Osteocyte (in vitro differentiated cells): ENCODE measurements around the gene SKAP1. TPM values are rescaled to one million over a fixed set of nuclear protein-coding genes. Genes with fewer than 3 reads are reported as not detected.

ENCODE experiments used
- DNase-seq: peaks from one replicate; pipeline ENCODE4 v3.0.0; 2021; ENCODE audit warnings: mixed read lengths; ENCODE audit not compliant: unreplicated experiment; ENCODE audit errors: extremely low spot score
- H3K27ac Mint-ChIP-seq: one replicate; pipeline ENCODE4 v1.8.0; 2021; ENCODE audit warnings: mild to moderate bottlenecking, mixed read lengths; ENCODE audit not compliant: unreplicated experiment
- H3K27me3 Mint-ChIP-seq: one replicate; pipeline ENCODE4 v1.8.0; 2021; ENCODE audit warnings: mixed read lengths; ENCODE audit not compliant: unreplicated experiment
- H3K36me3 Mint-ChIP-seq: one replicate; pipeline ENCODE4 v1.8.0; 2021; ENCODE audit warnings: mixed read lengths; ENCODE audit not compliant: unreplicated experiment
- H3K4me1 Mint-ChIP-seq: one replicate; pipeline ENCODE4 v1.8.0; 2021; ENCODE audit warnings: mixed read lengths; ENCODE audit not compliant: unreplicated experiment
- H3K4me3 Mint-ChIP-seq: one replicate; pipeline ENCODE4 v1.8.0; 2021; ENCODE audit warnings: mild to moderate bottlenecking, moderate library complexity, mixed read lengths; ENCODE audit not compliant: unreplicated experiment
- H3K9me3 Mint-ChIP-seq: one replicate; pipeline ENCODE4 v1.8.0; 2021; ENCODE audit warnings: mixed read lengths; ENCODE audit not compliant: unreplicated experiment
- total RNA-seq: library from RNA; stranded (reverse); gene quantifications from 2 replicates; pipeline ENCODE4 v1.2.1, GENCODE V29; 2021
- TF ChIP-seq, protein P1 (sequence below): fragments of 200-600 bp; sonication (generic); IDR thresholded peaks from 2 replicates; pipeline ENCODE4 v1.5.0; 2021; ENCODE audit warnings: antibody characterized with exemption, mild to moderate bottlenecking, moderate library complexity

SKAP1 gene
- total RNA-seq, 1 donor from 2014 or later = not detected

DNA sequence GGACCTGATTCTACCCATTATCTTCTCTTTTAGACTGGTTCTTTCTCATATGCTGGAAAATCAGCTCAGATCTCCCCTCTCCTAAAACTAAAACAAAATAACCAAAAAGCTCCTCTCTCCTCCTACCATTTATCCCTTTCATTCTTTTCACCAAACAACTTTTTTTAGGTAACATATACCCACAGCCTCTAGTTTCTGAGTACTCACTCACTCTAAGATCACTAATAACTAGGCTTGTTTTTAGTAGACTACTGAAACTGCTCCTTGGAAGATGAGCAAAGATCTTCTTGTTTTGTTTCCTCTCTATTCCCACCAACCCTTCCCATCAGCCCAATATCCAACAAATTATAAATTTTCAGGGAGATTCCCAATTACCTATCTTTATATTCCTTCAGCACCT, 129.0 kb downstream of the SKAP1 start:
- Mint-ChIP-seq H3K36me3 (no peaks in the 10 kb centered on the region), H3K27ac (no peak overlapping the region), H3K4me1 (no peaks in the 10 kb centered on the region), H3K9me3 (no peaks in the 10 kb centered on the region), H3K4me3 (no peak overlapping the region), H3K27me3 (peaks cover 71% of the 10 kb centered on the region)
- TF ChIP-seq, protein P1, sequence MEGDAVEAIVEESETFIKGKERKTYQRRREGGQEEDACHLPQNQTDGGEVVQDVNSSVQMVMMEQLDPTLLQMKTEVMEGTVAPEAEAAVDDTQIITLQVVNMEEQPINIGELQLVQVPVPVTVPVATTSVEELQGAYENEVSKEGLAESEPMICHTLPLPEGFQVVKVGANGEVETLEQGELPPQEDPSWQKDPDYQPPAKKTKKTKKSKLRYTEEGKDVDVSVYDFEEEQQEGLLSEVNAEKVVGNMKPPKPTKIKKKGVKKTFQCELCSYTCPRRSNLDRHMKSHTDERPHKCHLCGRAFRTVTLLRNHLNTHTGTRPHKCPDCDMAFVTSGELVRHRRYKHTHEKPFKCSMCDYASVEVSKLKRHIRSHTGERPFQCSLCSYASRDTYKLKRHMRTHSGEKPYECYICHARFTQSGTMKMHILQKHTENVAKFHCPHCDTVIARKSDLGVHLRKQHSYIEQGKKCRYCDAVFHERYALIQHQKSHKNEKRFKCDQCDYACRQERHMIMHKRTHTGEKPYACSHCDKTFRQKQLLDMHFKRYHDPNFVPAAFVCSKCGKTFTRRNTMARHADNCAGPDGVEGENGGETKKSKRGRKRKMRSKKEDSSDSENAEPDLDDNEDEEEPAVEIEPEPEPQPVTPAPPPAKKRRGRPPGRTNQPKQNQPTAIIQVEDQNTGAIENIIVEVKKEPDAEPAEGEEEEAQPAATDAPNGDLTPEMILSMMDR = no peak
- no peak for DNase-seq

DNA sequence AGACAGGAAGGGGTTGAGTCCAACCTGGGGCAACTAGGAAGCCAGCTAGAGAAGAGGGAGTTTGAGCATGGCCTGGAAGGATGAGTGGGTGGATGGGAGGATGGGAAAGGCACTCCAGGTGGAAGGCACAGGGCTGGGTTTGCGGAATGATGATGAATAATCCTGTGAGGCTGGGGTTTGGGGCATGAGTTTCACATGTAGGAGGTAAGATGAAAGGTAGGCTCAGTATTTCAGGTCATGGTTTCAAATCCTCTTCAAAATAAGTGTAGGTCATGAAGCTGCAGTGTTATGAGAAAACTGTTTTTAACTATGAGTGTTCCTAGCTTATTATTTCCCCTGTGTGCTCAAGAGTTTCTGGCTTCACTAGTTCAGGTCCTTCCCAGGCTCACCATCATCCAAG, 130.3 kb downstream of the SKAP1 start:
- DNase-seq = no peak
- Mint-ChIP-seq H3K9me3 (no peaks in the 10 kb centered on the region), H3K4me1 (no peaks in the 10 kb centered on the region), H3K36me3 (no peaks in the 10 kb centered on the region), H3K27me3 (peaks cover 72% of the 10 kb centered on the region), H3K27ac (no peak overlapping the region), H3K4me3 (no peak overlapping the region)
- TF ChIP-seq, protein P1 = no peak

DNA sequence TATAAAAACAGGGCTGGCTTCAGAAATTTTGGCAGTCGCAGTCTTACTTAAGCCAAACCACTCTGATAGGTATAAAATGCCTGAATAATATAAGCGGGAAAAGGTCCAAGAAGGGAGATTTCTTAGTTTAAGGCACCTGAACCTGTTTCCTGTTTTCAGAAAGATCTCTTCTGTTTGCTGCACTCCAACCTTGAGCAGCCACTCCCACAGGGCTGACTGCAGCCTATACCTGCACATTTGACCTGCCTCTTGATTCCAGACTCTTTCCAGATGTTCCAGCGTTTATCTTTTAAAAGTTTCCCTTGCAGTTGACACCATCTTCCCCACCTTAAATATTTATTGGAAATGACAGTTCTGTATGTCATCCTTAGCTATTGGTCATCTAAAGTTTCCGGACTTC, 132.2 kb downstream of the SKAP1 start:
- TF ChIP-seq, protein P1 = no peak
- no peak for DNase-seq
- Mint-ChIP-seq H3K4me1 (no peaks in the 10 kb centered on the region), H3K4me3 (no peak overlapping the region), H3K27me3 (peaks cover 75% of the 10 kb centered on the region), H3K9me3 (no peaks in the 10 kb centered on the region), H3K36me3 (no peaks in the 10 kb centered on the region), H3K27ac (no peak overlapping the region)

DNA sequence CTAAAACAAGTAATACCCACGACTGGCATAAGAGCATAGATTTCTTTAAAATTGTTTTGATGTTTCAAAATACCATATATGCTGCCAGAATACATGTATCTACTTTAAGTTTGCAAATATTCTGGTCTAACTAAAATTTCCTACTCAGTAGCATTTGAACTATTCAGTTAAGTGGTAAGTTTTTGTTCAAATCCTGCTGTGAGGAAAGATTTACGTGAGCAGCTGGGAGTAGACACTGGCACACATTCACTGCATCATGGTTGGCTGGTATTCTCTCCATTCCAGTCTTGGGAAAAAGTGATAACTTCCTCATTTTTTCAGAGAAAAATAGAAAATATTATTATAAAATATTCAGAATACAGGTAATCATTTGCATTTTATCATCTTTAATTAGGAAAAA, 133.6 kb downstream of the SKAP1 start:
- no peak overlapping the region for H3K27ac Mint-ChIP-seq
- TF ChIP-seq, protein P1 = no peak
- no peak overlapping the region for H3K4me3 Mint-ChIP-seq
- no peaks in the 10 kb centered on the region for H3K4me1 Mint-ChIP-seq
- no peaks in the 10 kb centered on the region for H3K36me3 Mint-ChIP-seq
- no peak for DNase-seq
- no peaks in the 10 kb centered on the region for H3K9me3 Mint-ChIP-seq
- peaks cover 81% of the 10 kb centered on the region for H3K27me3 Mint-ChIP-seq

DNA sequence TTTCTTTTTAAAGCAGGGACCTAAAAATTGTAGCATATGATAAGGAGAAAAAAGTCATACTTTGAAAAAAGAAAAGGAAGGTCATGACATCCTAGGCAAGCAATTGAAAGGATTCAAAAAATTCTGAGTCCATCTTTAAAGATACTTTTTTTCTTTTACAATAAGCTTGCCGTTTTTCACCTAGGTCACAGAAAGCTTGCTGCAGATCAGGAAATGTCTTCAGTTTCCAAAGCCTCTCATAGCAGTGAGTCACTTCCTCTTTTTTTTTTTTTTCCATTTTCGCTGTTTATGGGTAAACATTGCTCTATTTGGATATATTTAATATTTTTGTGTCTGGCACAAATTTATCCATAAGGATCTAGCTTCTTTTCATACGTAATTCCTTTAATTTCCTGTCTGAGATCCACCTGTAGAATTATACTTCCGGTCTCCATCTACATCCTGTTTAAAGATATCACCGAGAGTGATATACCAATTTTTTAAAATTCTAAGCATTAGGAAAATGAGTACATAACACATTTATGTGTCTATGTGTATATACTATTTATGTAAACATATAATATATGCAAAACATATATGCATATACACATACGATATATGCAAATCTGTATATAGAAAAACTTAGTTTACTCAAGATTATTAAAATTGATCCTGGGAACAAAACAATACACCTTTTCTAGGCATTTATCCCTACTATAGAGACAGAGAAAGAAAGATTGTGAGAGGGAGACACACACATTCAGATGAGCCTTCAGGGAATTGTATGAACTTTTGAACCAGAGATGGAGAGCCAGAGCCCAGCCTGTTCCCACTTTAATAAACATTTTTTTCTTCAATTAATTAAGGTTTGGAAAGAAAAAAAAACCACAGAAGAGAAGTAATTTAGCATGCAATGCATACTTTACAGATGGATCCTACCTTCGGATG, 134.4 kb downstream of the SKAP1 start:
- Mint-ChIP-seq H3K27ac (no peak overlapping the region), H3K4me3 (no peak overlapping the region), H3K36me3 (no peaks in the 10 kb centered on the region), H3K27me3 (peaks cover 81% of the 10 kb centered on the region), H3K4me1 (no peaks in the 10 kb centered on the region), H3K9me3 (no peaks in the 10 kb centered on the region)
- DNase-seq = no peak
- TF ChIP-seq, protein P1 = no peak
